Uterus (tissue), 2 donors: ENCODE data around the gene TMEM150C.

ENCODE experiments used
- CTCF ChIP-seq, 4 experiments: fragments of 200-600 bp in 2 of 4; fragments of 450-650 bp in 2 of 4; sonication (generic) in 2 of 4; IDR thresholded peaks; one replicate each; pipeline ENCODE4 v1.5.1; 2016 to 2019; ENCODE audit warnings: antibody characterized with exemption in 4 of 4, mild to moderate bottlenecking in 2 of 4, moderate library complexity in 1 of 4
- POLR2A ChIP-seq, 2 donors: fragments of 450-650 bp; IDR thresholded peaks; one replicate each; pipeline ENCODE4 v1.6.1; 2016; ENCODE audit warnings: antibody characterized with exemption in 2 of 2, mild to moderate bottlenecking in 1 of 2, moderate library complexity in 1 of 2

GRCh38 chr4:82437285-82438005 lies 124.3 kb downstream of the TMEM150C start:
- TF ChIP-seq CTCF (IDR thresholded peaks at IDR 0.05): no peak
- no peak for TF ChIP-seq POLR2A (IDR thresholded peaks at IDR 0.05)
